NCI-H345 treated with DMSO at 0.1 percent for 48 hours (cell line): Measurements from ENCODE around the gene NOD2.

Source experiments
- DNase-seq: peaks from one replicate; lab custom pipeline; 2025; ENCODE audit not compliant: unreplicated experiment; lab: John Stamatoyannopoulos, UW

Gene NOD2

GRCh38 chr16:50692999-50693781 is at the start of gene NOD2:
TSS of gene NOD2 (plus strand) at chr16:50693606. CDS start at chr16:50699496, 5,890 bp downstream.
- no peak for DNase-seq

DNA sequence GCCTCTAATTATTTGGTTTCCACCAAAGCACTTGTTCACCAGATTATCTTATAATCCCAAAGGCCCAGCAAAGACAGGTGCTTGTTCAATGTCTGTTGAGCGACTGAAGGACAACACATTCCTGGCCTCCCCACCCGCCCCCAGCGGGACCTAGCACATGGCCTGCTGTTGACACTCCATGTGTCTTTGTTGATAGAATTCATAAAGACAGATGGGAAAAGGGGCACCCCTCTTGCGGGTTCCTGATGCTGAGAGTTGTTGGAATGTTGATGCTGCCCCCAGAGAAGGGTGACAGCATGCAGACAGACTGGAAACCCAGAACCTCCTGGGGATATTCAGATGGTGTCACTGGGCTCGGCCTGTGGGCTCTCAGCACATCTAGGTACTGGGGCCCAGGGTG is 49.2 kb upstream of the NOD2 start:
- DNase-seq = no peak

- no peak for DNase-seq
Measured at GRCh38 chr16:50644729-50645128, 48.7 kb upstream of the NOD2 start.

GRCh38 chr16:50645563-50646220 is 47.7 kb upstream of the NOD2 start:
- DNase-seq = no peak

DNA sequence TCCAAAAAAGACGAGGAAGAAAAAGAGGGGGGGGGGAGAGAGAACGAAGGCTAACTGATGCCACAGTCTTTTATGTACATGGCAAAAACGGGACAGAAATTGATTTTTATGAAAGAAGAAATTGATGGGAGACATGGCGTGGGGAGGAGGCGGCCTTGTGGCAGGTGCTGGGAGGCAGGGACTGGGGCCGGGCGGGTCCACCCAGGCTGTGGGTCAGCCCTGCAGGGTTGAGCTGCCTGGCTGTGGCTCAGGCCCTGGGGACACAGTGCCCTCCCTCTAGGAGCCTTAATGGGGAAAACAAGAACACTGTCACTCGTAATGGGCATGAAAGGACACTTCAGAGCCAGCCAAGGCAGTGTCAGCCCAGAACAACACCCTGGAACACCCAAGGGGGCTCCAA is 47.1 kb upstream of the NOD2 start:
- no peak for DNase-seq

DNA sequence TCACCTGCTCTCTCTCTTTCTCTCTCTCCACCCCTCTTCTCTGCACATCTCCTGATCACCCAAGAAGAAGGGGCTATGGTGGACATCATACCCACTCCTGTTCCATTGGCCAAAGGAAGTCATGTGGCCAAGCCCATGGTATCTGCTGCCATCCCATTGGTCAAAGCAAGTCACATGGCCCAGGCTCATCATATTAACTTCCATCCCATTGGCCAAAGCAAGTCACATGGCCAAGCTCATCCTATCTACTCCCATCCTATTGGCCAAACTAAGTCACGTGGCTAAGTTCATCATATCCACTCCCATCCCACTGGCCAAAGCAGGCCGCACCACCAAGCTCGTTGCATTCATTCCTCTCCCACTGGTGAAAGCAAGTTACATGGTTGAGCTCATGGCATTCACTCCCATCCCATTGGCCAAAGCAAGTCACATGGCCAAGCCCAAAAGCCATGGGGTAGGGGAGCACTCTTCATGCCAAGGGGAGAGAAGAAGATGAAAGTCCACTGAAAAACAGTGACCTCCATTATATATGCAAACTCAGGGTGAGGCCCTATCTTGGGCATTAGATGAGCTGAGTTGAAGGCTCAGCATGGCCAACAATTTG is 41.5 kb upstream of the NOD2 start:
- no peak for DNase-seq

DNA sequence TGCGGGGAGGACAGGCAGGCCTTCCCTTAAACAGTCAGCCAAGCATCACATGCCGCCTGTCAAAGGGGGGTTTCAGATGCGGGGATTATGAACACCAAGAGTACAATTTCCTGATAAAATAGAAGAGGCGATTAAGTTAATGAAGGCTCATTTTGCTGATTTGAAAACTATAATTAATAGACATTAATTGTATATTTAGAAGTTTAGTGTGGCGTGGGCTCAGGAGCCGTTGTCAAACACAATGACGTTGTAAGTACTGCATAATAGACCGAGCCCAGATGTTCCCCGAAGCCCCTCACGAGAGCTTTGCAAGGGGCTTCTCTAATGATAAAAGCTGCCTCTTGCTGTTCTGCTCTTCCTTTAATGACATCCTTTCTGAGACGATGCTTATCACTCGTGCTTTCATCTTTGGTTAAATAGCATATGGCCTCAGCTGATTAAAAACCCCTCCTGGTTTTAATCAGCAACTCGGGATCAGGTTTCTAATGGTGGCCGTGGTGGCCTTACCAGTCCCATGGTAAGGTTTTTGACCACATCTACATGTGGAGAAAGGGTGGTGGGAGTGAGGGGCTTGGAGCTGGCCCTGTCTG is 40.5 kb upstream of the NOD2 start:
- DNase-seq = no peak

GRCh38 chr16:50653633-50654519 is 39.5 kb upstream of the NOD2 start:
- DNase-seq = no peak

DNA sequence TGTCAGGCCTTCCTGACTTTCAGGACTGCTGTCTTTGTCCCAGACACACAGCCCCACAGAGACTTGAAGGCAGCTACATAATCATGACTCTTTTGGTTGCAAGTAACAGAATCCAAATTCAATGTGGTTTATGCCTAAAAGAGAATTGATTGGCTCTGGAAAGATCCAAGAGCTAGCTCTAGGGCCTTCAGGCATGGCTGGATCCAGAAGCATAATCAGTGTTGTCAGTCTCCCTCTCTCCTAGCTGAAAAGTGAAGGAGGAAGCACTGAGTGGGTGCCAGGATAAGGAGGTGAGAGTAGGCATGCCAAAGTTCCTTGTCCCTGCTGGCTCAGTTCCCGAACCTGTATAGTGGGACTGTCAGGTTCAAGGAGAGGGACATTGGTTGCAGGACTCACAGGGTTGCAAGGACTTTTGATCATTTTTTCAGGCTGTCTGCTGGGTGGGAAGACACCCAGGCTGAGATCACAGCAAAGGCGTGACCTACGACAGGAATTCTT is 37.8 kb upstream of the NOD2 start:
- DNase-seq = no peak

DNA sequence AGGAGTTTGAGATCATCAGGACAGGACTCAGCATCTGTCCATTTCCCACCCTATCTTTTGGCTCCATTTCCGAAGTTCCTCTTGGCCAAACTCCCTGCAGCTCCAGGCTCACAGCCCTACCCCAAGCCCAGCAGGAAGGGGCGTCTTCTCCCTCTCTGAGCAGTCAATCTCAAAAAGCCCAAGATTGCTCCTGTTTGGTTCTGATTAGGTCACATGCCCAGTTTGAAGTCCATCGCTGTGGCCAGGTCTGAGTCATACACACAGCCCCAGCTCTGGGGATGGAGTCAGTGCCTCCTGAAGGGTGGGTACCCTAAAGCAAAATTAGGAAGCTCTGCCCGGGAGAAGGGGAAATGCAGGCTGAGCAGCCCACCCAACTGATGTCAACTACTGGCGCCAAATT is 36.2 kb upstream of the NOD2 start:
- no peak for DNase-seq

DNA sequence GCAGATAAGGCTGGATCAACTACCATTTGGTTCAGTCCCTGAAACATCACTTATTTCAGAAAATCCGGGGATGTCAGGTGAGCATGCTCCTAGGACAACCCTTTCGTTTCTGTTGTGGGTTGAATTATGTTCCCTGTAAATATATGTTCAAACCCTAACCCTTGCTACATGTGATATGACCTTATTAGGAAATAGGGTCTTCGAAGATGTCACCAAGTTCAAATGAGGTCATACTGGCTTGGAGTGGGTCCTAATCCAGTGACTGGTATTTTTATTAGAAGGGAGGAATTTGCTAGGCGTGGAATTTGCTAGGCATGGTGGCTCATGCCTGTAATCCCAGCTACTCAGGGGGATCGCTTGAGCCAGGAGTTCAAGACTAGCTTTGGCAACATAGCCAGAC is 33.6 kb upstream of the NOD2 start:
- DNase-seq = no peak

GRCh38 chr16:50662306-50662940 is 31.0 kb upstream of the NOD2 start:
- DNase-seq = no peak

- DNase-seq = no peak
Measured at GRCh38 chr16:50664270-50664669, 29.1 kb upstream of the NOD2 start.

- DNase-seq = no peak
Measured at GRCh38 chr16:50665128-50665878, 28.1 kb upstream of the NOD2 start.

DNA sequence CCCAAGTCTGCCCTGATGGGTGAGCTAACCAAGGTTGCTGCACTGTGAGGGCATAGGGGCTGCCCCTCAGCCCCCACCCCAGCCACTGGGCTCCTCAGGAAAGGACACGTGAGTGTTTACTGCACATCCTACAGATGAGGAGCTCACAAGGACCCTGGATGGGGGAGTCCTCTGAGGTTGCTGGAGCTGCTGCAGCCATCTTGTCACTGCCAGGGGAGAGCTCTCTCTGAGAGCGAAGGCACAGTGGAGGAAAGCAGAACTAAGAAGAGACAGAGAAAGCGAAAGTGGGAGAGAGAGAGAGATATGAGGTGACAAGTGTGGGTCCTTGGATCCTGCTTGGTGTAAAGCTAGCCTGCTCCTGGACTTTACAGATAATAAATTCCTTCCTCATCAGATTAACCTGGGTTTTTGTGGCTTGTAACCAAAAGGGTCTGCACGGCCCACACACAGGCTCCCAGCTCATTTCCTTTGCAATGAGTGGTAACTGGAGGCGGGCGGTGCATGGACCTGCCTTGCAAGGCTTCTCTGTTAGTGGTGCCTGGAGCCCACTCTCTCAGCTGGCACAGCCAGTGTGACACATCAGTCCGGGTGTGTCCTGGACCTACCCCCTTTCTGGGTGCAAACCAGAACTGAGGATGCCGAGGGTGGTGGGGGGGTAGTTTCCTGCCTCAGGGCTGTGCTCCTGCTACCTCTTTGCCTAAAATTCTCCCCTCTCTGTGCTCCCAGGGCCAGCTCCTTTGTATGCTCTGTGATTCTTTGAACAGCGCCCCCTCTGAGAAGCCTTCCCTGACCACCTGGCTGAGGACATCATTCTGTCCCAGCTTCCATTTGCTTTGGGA is 26.5 kb upstream of the NOD2 start:
- DNase-seq = no peak

GRCh38 chr16:50667497-50668367 is 25.7 kb upstream of the NOD2 start:
- DNase-seq = no peak

DNA sequence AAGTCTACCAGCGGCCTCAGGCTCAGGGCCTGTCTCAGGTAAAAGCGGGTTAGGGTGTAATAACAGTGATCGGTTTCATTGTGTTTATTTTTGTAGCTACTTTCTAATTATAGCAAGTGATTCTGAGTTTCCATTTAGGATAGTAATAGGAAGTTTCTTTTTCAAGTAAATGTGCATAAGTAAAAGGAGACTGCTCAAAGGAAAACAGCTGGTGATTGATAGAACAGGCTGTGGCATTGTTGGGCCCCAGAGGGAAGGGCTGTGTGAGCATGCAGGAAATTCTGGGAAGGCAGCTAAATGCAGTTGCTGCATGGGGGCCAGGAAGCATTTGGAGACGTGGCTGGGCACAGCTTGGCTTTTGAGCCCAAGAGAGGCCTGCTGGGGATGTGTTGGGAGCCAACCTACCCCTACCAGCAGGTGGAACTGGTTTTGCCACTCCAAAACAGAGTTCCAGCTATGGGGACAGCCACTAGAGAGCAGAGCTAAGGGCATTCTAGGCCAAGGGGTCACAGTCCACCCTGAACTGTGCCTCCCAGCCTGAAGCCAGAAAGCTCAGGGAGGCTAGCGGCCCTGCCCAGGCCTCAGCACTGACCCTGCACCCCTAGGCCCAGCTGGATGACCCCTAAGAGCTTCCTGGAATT is 24.9 kb upstream of the NOD2 start:
- no peak for DNase-seq
